Stimulated activated CD8-positive, alpha-beta memory T cell treated with anti-CD3 and anti-CD28 coated beads, Interleukin-4, amount 100 ng/mL, for 1 hour (primary cell): ENCODE data around the gene MME.

Experiments
- DNase-seq, 2 donors: peaks; one replicate each; pipeline ENCODE4 v3.0.0-alpha.2; 2020; ENCODE audit warnings: low read depth in 2 of 2, low spot score in 1 of 2

Gene MME

GRCh38 chr3:155231792-155232191 is 151.7 kb downstream of the MME start:
- DNase-seq = no peak

- no peak for DNase-seq
Measured at GRCh38 chr3:155232605-155233004, 152.5 kb downstream of the MME start.

GRCh38 chr3:155233213-155233612 is 153.1 kb downstream of the MME start:
- DNase-seq = no peak
